ENCODE results near the gene NXPE1.

NXPE1 gene

DNA sequence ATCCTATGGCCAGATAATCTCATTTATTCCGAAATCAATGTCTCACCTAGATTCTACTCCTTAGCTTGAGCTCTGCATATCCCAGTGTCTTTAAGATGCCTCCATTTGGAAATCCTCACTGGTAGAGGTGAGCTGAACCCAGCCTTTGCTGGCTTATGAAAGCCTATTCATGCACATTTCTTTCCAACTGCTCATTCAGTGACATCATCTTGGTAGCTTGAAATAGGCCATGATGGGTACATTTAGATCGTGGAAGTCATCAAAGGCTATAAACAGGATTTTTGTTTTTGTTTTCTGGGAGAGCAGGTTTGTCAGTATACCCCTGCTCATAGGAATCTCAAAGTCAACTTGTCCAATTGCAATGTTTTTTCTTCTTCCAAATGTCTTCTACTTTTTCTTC lies 6.0 kb downstream of the NXPE1 start:
- no peaks in the 10 kb centered on the region for H3K36me3 ChIP-seq (ENCODE audit: control insufficient read depth, insufficient read depth, low read length)
- H3K4me3 ChIP-seq (ENCODE audit: low read length), result no peak overlapping the region
- no peaks in the 10 kb centered on the region for H3K9me3 ChIP-seq (ENCODE audit: control insufficient read depth, low read length)
- no peak overlapping the region for H3K9ac ChIP-seq (ENCODE audit: low read length)
- H3K27me3 ChIP-seq (ENCODE audit: control insufficient read depth, insufficient read depth, low read length), result no peaks in the 10 kb centered on the region
- H3K4me1 ChIP-seq (ENCODE audit: control insufficient read depth, insufficient read depth, low read length), result no peaks in the 10 kb centered on the region

DNA sequence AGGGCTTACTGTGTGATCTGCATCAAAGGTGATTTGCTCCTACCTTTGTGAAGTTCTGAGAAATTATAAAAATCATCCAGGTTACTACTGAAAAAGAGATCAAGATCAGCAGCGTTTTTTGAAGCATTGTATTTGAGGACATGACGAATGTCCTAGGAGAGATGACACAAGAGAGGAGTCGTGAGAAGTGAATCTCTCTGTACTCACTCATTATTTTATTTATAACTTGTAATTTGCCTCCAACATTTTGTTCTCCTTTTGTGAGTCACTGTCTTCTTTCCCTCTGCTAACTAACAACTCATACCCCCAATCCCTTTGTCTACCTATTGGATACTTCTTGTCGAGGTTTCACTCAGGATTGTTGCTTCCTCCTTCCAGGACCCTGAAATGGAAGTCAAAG lies 8.6 kb downstream of the NXPE1 start:
- Histone ChIP-seq H3K4me3 (ENCODE audit: low read length) (no peak overlapping the region), H3K27me3 (ENCODE audit: control insufficient read depth, insufficient read depth, low read length) (no peaks in the 10 kb centered on the region), H3K4me1 (ENCODE audit: control insufficient read depth, insufficient read depth, low read length) (no peaks in the 10 kb centered on the region), H3K9me3 (ENCODE audit: control insufficient read depth, low read length) (no peaks in the 10 kb centered on the region), H3K36me3 (ENCODE audit: control insufficient read depth, insufficient read depth, low read length) (no peaks in the 10 kb centered on the region), H3K9ac (ENCODE audit: low read length) (no peak overlapping the region)

DNA sequence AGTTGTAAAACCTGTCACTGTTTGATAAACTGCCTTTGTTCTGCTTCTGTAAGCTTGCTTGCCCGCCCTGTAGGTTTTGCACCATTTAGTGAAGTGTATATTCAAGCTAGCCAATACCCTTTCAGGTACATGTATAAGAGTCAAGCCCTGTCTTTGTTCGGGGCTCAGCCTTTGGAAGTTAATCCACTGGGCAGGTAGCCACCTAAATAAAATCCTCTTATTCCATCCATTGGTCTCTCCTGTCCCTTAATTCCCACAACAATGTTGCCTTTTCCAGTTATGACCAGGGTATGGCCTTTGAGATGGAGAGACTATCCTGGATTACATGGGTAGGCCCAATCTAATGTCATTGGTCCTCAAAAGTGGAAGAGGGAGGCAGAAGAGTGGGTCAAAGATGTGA lies 34.0 kb downstream of the NXPE1 start:
- no peaks in the 10 kb centered on the region for H3K4me1 ChIP-seq (ENCODE audit: control insufficient read depth, insufficient read depth, low read length)
- no peaks in the 10 kb centered on the region for H3K9me3 ChIP-seq (ENCODE audit: control insufficient read depth, low read length)
- no peaks in the 10 kb centered on the region for H3K27me3 ChIP-seq (ENCODE audit: control insufficient read depth, insufficient read depth, low read length)
- no peak overlapping the region for H3K9ac ChIP-seq (ENCODE audit: low read length)
- no peak overlapping the region for H3K4me3 ChIP-seq (ENCODE audit: low read length)
- H3K36me3 ChIP-seq (ENCODE audit: control insufficient read depth, insufficient read depth, low read length), result no peaks in the 10 kb centered on the region

DNA sequence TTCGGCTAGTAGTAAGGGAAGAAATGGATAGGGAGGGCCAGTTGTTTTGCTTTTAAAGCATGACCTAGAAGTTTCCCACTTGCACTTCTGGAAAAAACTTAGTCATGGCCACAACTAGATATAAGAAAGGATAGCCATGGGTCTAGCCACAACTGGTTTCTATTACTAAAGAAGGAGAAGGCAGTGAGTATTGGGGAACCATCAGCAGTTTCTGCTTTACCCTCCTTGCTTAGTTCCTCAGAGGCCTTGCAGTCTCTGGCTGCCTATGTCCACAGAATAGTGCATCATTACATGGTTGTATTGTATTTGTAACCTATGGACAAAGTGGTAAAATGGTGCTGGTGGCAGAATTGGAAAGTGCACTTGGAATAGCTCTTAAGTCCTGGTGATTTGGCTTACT lies 35.6 kb downstream of the NXPE1 start:
- H3K9ac ChIP-seq (ENCODE audit: low read length), result no peak overlapping the region
- H3K27me3 ChIP-seq (ENCODE audit: control insufficient read depth, insufficient read depth, low read length), result no peaks in the 10 kb centered on the region
- no peak overlapping the region for H3K4me3 ChIP-seq (ENCODE audit: low read length)
- H3K4me1 ChIP-seq (ENCODE audit: control insufficient read depth, insufficient read depth, low read length), result no peaks in the 10 kb centered on the region
- no peaks in the 10 kb centered on the region for H3K9me3 ChIP-seq (ENCODE audit: control insufficient read depth, low read length)
- no peaks in the 10 kb centered on the region for H3K36me3 ChIP-seq (ENCODE audit: control insufficient read depth, insufficient read depth, low read length)

DNA sequence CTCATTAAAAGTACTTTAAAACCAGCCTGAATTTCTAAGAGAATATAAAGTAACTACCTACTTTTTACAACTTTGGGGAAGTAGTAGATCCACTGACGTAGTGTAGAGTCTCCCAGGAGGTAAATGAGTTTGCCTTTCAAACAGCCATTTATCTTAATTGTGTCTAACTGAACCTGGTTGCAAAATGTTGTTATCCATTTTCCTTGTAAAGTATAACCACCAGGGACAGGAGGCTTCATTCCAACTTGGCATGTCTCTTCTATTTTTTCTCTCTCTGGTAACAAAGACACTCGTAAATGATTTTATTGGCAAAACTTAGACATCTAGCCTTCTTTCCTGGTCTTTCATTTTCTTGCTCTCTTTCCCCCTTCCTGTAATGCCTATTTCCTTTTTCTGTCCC lies 36.9 kb downstream of the NXPE1 start:
- no peaks in the 10 kb centered on the region for H3K27me3 ChIP-seq (ENCODE audit: control insufficient read depth, insufficient read depth, low read length)
- H3K9ac ChIP-seq (ENCODE audit: low read length), result no peak overlapping the region
- no peaks in the 10 kb centered on the region for H3K36me3 ChIP-seq (ENCODE audit: control insufficient read depth, insufficient read depth, low read length)
- H3K9me3 ChIP-seq (ENCODE audit: control insufficient read depth, low read length), result no peaks in the 10 kb centered on the region
- H3K4me3 ChIP-seq (ENCODE audit: low read length), result no peak overlapping the region
- no peaks in the 10 kb centered on the region for H3K4me1 ChIP-seq (ENCODE audit: control insufficient read depth, insufficient read depth, low read length)

DNA sequence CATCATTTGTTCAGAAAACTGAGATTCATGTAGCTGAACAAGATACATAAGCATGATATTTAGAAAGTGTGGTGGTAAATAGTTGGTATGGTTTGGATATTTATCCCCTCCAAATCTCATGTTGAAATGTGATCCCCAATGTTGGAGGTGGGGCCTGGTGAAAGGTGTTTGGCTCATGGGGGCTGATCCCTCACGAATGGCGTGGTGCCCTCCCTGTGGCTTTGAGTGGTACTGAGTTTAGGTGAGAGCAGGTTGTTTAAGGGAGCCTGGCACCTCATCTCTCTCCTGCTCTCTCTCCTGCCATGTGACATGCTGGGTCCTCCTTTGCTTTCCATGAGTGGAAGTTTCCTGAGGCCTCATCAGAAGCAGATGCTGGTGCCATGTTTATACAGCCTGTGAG lies 48.1 kb downstream of the NXPE1 start:
- Histone ChIP-seq H3K4me3 (ENCODE audit: low read length) (no peak overlapping the region), H3K9me3 (ENCODE audit: control insufficient read depth, low read length) (no peaks in the 10 kb centered on the region), H3K4me1 (ENCODE audit: control insufficient read depth, insufficient read depth, low read length) (no peaks in the 10 kb centered on the region), H3K9ac (ENCODE audit: low read length) (no peak overlapping the region), H3K27me3 (ENCODE audit: control insufficient read depth, insufficient read depth, low read length) (no peaks in the 10 kb centered on the region), H3K36me3 (ENCODE audit: control insufficient read depth, insufficient read depth, low read length) (no peaks in the 10 kb centered on the region)

DNA sequence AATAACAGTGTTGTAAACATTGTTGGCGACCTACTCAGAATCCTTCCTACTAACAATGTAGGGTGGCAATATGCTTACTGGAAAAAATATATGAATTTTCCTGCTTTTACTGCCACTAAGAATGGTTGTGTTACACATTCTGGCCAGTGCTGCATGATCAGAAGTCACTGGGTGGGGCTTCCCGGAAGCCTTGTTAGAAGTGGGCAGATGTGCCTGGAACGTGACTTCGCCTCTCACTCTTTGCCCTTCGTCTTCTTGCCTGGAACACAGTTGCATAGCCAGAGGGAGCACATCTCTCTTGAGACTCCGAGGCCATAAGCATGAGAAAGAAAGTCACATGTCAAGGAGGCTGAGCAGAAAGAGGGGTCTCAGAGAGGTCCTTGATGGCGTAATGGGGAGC lies 48.6 kb downstream of the NXPE1 start:
- Histone ChIP-seq H3K4me1 (ENCODE audit: control insufficient read depth, insufficient read depth, low read length) (no peaks in the 10 kb centered on the region), H3K4me3 (ENCODE audit: low read length) (no peak overlapping the region), H3K9me3 (ENCODE audit: control insufficient read depth, low read length) (no peaks in the 10 kb centered on the region), H3K27me3 (ENCODE audit: control insufficient read depth, insufficient read depth, low read length) (no peaks in the 10 kb centered on the region), H3K9ac (ENCODE audit: low read length) (no peak overlapping the region), H3K36me3 (ENCODE audit: control insufficient read depth, insufficient read depth, low read length) (no peaks in the 10 kb centered on the region)

DNA sequence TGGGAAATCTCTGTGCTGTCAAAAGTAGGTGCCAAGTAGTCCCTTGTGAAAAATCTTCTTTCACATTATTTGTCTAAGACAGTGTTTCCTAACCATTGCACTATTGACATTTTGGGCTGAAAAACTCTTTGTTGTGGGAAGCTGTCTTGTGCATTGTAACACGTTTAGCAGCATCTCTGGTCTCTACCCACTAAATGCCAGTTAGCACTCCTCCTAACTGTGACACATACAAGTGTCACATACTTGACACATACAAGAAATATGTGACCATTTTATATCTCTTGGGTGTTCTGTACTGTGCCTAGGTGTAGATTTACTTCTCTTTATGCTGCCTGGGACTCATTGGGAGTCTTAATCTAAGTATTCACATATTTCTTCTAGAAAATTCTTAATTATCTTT lies 57.8 kb downstream of the NXPE1 start:
- no peaks in the 10 kb centered on the region for H3K4me1 ChIP-seq (ENCODE audit: control insufficient read depth, insufficient read depth, low read length)
- no peaks in the 10 kb centered on the region for H3K27me3 ChIP-seq (ENCODE audit: control insufficient read depth, insufficient read depth, low read length)
- H3K9ac ChIP-seq (ENCODE audit: low read length), result no peak overlapping the region
- H3K9me3 ChIP-seq (ENCODE audit: control insufficient read depth, low read length), result no peaks in the 10 kb centered on the region
- H3K4me3 ChIP-seq (ENCODE audit: low read length), result no peak overlapping the region
- no peaks in the 10 kb centered on the region for H3K36me3 ChIP-seq (ENCODE audit: control insufficient read depth, insufficient read depth, low read length)

DNA sequence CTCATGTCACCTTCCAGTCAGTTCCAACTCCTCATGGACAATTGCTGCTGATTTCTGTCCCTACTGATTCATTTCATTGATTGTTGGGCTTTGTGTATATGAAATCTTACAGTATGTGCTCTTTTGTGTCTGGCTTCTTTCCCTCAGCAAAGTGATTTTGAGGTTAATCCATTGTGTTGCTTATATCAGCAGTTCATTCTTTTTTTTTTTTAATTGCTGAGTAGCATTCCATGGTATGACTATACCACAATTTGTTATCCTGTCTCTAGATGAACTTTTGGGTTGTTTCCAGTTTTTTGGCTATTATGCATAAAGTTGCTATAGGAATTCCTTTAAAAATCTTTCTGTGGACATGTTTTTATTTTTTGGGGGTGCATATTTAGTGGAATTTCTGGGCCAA lies 59.9 kb downstream of the NXPE1 start:
- H3K27me3 ChIP-seq (ENCODE audit: control insufficient read depth, insufficient read depth, low read length), result no peaks in the 10 kb centered on the region
- no peak overlapping the region for H3K4me3 ChIP-seq (ENCODE audit: low read length)
- H3K4me1 ChIP-seq (ENCODE audit: control insufficient read depth, insufficient read depth, low read length), result no peaks in the 10 kb centered on the region
- H3K9ac ChIP-seq (ENCODE audit: low read length), result no peak overlapping the region
- H3K9me3 ChIP-seq (ENCODE audit: control insufficient read depth, low read length), result no peaks in the 10 kb centered on the region
- no peaks in the 10 kb centered on the region for H3K36me3 ChIP-seq (ENCODE audit: control insufficient read depth, insufficient read depth, low read length)

DNA sequence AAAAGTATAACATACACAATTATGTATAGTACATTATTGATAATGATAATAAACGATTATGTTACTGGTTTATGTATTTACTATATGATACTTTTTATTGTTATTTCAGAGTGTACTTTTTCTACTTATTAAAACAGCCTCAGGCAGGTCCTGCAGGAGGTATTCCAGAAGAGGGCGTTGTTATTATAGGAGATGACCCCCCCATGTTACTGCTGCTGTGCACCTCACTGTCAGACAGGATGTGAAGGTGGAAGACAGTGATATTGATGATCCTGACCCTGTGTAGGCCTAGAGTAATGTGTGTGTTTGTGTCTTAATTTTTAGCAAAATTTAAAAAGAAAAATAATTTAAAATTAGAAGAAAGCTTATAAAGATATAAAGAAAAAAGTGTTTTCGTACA lies 62.8 kb downstream of the NXPE1 start:
- no peak overlapping the region for H3K9ac ChIP-seq (ENCODE audit: low read length)
- H3K27me3 ChIP-seq (ENCODE audit: control insufficient read depth, insufficient read depth, low read length), result no peaks in the 10 kb centered on the region
- H3K4me3 ChIP-seq (ENCODE audit: low read length), result no peak overlapping the region
- H3K9me3 ChIP-seq (ENCODE audit: control insufficient read depth, low read length), result no peaks in the 10 kb centered on the region
- no peaks in the 10 kb centered on the region for H3K36me3 ChIP-seq (ENCODE audit: control insufficient read depth, insufficient read depth, low read length)
- H3K4me1 ChIP-seq (ENCODE audit: control insufficient read depth, insufficient read depth, low read length), result no peaks in the 10 kb centered on the region

DNA sequence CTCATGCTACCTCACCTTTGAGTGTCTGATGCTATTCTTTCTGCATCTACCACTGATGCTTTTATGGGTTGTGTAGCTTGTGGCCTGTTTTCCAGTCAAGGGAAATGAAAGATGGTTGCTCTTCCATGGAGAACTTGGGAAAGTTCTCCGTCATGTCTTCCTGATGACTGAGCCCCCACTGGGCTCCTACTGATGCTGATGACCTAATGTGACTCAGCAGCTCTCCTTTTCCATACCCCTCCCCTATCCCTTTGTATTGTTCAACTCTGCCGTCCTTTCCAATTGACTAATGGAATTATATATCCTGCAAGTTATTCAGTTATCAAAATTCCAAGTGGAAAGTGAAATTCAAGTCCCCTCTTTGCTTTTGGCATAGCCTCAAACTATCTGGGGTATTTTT lies 75.8 kb downstream of the NXPE1 start:
- Histone ChIP-seq H3K9ac (ENCODE audit: low read length) (no peak overlapping the region), H3K4me1 (ENCODE audit: control insufficient read depth, insufficient read depth, low read length) (no peaks in the 10 kb centered on the region)

DNA sequence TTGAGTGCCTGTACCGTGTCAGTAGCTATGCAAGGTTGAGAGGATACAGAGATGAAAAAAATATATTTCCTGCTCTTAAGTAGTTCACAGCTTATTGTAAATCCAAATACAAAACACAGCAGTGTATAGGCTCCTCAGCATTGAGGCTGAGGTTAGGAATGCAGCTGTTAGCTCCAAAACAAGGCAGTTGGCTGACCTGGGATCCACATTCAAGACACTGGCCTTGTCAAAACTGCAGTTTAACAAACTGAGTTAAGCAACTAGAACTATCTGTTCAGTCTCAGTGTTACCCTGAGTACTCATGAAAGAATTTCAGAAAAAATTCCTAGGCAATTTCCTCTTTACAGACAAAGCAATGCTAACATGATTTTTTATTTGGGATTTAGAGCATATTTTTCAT lies 77.6 kb downstream of the NXPE1 start:
- Histone ChIP-seq H3K4me1 (ENCODE audit: control insufficient read depth, insufficient read depth, low read length) (no peaks in the 10 kb centered on the region), H3K4me3 (ENCODE audit: low read length) (no peak overlapping the region), H3K9ac (ENCODE audit: low read length) (no peak overlapping the region), H3K9me3 (ENCODE audit: control insufficient read depth, low read length) (no peaks in the 10 kb centered on the region), H3K36me3 (ENCODE audit: control insufficient read depth, insufficient read depth, low read length) (no peaks in the 10 kb centered on the region), H3K27me3 (ENCODE audit: control insufficient read depth, insufficient read depth, low read length) (no peaks in the 10 kb centered on the region)

More for the DNA sequence above, 75.8 kb downstream of the NXPE1 start:
- Histone ChIP-seq H3K27me3 (ENCODE audit: control insufficient read depth, insufficient read depth, low read length) (no peaks in the 10 kb centered on the region), H3K4me3 (ENCODE audit: low read length) (no peak overlapping the region), H3K9me3 (ENCODE audit: control insufficient read depth, low read length) (no peaks in the 10 kb centered on the region), H3K36me3 (ENCODE audit: control insufficient read depth, insufficient read depth, low read length) (no peaks in the 10 kb centered on the region)

DNA sequence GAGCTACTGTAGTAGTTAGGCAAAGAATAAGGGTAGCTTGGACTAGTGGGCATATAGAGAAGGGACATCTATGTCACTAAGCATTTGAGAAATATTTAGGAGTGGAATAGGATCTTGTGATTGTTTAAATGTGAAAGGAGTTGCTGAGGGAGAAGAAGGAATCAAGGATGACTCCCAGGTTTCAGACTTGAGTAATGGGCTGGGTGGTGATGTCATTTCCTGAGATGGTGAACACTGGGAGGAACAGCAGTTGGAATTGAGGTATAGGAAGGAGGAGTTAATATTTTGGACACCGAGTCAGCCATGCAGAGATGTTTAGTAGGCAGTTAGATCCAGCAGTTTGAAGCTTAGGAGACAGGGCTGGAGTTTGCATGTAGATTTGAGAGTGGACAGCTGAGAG lies 80.3 kb downstream of the NXPE1 start:
- Histone ChIP-seq H3K4me1 (ENCODE audit: control insufficient read depth, insufficient read depth, low read length) (no peaks in the 10 kb centered on the region), H3K9ac (ENCODE audit: low read length) (no peak overlapping the region), H3K4me3 (ENCODE audit: low read length) (no peak overlapping the region), H3K9me3 (ENCODE audit: control insufficient read depth, low read length) (no peaks in the 10 kb centered on the region), H3K36me3 (ENCODE audit: control insufficient read depth, insufficient read depth, low read length) (no peaks in the 10 kb centered on the region), H3K27me3 (ENCODE audit: control insufficient read depth, insufficient read depth, low read length) (no peaks in the 10 kb centered on the region)

All from mucosa of stomach (tissue), 1 donor.